ENCODE measurements around the gene CCDC92B. TPM values are rescaled to one million over a fixed set of nuclear protein-coding genes. Genes with fewer than 3 reads are reported as not detected.
A peak's percentile ranks its signal among the peaks of the same experiment; 100 is the strongest.
"Not testable (repeated sequence)": the region's sequence is repeated elsewhere in the genome, so short reads cannot be mapped to it uniquely, and the experiment has no call there.

Gene CCDC92B
- total RNA-seq (2014; rRNA removed; shearing (Covaris generic); ENCODE audit: low replicate concordance): not detected in 2 replicates

DNA sequence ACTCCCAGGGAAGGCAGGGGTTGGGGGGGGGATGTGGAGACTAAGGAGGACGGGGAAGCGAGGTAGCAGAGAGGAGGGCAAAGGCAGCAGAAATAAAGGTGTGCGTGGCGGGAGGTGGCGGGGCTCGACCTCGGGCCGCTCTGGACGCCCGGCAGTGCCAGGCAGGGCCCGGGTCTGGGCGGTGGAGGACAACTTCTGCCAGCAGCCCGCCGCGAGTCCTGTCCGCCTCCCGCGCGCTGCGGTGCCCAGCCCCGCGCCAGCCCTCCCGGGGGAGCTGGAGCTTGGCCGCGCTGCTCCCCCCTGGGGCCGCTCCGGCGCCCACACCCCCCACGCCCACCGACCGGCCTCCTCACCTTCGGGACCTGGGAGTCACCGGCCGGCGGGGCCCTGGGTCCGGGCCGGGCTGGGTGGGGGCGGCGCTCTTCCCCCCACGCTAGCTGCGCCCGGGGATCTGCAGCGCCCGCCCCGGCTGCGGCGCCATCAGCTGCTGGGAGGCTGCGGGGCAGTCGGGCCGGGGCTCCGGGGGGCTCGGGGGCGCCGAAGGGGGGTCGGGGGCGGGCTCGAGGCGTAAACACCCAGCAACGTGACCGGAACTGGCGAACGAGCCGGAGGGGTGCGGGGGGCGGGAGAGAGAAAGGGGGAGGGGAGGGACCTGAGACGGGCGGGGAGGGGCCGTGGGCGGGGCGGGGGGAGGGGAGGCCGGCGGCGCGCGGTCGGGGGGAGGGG lies at the start of gene CCDC92B:
CCDC92B (minus strand) TSS at position 595 of the 726 bp plus-strand sequence. CDS start 14,507 bp downstream, outside the sequence.
- no peaks in the 10 kb centered on the region for H3K27me3 ChIP-seq
- no peak within 1 kb of the TSS for H3K4me3 ChIP-seq
- H3K9me3 ChIP-seq: no peaks in the 10 kb centered on the region
- no peaks in the 10 kb centered on the region for H3K36me3 ChIP-seq
- no peak for DNase-seq

DNA sequence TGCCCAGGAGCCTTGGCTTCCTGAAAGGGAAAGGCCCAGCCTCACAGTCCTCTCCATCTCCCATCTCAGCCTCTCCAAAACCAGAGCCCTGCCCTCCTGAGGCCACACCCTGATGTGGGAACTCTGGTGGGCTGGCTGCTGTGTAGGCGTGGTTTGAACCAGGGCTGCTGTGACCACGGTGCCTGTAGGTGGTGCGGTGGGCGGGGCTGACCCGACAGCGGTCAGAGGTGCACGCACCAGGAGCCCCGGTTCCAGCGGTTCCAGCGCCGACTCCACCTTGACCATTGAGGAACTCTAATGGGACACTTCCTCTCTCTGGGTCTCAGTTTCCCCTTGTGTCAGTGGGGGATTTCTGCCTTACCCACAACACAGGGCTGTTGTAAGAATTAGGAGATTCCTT lies 49.2 kb upstream of the CCDC92B start:
- no peak for DNase-seq
- H3K9me3 ChIP-seq: no peaks in the 10 kb centered on the region
- H3K4me3 ChIP-seq: no peak overlapping the region
- H3K27me3 ChIP-seq: no peaks in the 10 kb centered on the region
- H3K36me3 ChIP-seq: no peaks in the 10 kb centered on the region

DNA sequence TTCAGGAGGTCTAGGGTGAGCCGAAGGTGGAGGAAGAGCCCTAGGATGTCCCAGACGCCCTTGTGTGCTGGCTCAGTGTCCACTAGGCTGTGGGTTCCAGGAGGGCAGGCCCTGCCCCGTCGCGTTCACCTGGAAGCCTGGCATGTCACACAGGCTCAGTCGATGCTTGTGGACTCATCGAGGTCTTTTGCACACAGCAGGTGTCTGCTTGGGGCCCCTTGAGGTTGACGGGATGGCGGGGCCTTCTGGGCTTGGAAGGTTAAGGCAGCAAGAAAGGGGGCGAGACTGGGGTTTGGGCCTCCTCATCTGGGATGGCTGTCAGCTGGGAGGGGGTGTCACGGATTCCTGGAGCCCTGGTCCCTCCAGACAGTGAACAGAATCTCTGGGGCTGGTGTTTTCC lies 48.7 kb upstream of the CCDC92B start:
- Histone ChIP-seq H3K4me3 (no peak overlapping the region), H3K9me3 (no peaks in the 10 kb centered on the region), H3K27me3 (no peaks in the 10 kb centered on the region), H3K36me3 (no peaks in the 10 kb centered on the region)
- DNase-seq: no peak

DNA sequence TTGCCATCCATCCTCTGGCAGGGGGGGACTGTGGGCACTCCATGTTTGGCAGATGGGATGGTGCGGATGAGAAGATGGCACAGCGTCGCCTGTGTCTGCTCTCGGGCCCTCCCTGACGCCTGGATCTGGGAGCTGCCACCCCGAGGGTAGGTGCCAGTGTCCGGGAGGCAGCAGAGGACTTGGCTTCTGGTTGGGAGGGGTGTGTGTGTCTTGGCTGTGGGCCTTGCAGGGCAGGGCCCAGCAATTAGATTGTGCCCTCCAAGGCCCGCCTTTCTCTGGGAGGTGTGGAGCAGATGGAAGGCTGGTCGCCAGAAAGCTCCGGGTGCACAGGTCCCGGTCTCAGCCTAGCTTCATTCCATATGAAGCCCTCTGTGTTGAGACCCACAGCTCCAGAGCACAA lies 48.2 kb upstream of the CCDC92B start:
- H3K9me3 ChIP-seq: no peaks in the 10 kb centered on the region
- DNase-seq: no peak
- no peak overlapping the region for H3K4me3 ChIP-seq
- no peaks in the 10 kb centered on the region for H3K36me3 ChIP-seq
- H3K27me3 ChIP-seq: no peaks in the 10 kb centered on the region

DNA sequence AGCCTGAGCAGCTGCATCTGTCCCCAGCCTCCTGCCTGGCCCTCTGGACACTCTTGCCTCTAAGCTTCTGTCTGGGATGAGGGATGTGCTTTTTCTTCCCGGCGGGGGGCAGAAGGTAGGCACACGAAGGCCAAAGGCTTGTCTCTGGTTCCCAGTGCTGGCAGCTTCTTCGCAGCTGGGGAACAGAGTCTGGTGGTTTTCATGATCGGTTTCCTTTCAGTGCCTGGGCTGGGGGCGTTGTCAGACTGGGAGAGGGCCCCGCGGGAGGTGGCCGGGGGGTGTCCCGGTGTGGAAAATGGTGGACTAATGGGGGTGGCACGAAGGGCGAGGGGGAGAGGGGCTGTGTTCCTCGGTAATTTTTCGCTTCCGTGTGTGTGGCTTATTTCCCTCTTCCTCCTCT lies 47.8 kb upstream of the CCDC92B start:
- Histone ChIP-seq H3K36me3 (no peaks in the 10 kb centered on the region), H3K27me3 (no peaks in the 10 kb centered on the region)
- no peak for DNase-seq

DNA sequence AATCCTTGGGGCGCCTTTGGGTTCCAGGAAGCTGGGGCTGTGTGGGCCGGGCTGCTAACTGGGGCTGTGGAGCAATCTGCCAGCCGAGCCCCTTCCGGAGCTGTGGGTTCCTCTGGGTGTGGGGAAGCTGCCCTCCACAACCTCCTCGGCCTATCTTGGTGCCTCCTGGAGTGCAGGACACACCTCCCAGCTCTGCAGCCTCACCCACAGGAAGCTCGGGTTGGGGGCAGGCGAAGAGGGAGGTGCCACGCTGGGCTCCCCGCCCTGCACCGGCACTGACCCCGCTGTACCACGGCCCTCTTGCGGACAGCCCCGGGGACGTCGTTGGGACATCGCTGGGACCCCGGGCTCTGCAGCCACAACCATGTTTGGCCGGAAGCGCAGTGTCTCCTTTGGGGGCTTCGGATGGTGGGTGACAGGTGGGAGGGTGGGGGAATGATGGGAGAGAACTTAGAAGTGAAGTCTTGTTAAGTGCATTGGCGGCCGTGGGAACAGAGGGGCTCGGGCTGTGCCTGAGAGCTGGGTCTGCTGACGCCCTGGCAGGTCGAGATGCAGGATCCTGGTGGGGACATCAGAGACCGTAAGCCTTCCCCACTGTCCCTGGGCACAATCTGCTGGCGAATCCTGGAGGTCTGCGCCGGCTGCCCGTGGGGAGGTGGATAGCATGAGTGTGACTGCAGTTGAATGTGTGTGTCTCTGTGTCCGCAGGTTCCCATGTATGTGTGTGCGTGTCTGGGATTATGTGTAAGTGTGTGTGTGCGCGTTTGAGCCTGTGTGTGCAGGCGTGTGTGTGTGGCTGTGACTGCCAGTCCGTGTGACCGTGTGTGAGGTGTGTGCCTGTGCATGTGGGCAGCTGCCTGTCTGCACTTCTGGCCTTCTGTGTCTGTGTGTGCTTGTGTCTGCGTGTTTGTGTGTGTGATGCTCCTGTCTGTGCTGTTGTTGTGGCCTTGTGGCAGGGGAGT lies 47.0 kb upstream of the CCDC92B start, which contains the start of gene RAP1GAP2:
RAP1GAP2 (plus strand) TSS at position 275 of the 962 bp plus-strand sequence; CDS start at position 365, 90 bp downstream.
- Histone ChIP-seq H3K36me3 (no peaks in the 10 kb centered on the region), H3K9me3 (no peaks in the 10 kb centered on the region), H3K4me3 (no peak within 1 kb of the TSS), H3K27me3 (no peaks in the 10 kb centered on the region)
- no peak for DNase-seq

More for the DNA sequence above, 47.8 kb upstream of the CCDC92B start:
- Histone ChIP-seq H3K9me3 (no peaks in the 10 kb centered on the region), H3K4me3 (no peak overlapping the region)

DNA sequence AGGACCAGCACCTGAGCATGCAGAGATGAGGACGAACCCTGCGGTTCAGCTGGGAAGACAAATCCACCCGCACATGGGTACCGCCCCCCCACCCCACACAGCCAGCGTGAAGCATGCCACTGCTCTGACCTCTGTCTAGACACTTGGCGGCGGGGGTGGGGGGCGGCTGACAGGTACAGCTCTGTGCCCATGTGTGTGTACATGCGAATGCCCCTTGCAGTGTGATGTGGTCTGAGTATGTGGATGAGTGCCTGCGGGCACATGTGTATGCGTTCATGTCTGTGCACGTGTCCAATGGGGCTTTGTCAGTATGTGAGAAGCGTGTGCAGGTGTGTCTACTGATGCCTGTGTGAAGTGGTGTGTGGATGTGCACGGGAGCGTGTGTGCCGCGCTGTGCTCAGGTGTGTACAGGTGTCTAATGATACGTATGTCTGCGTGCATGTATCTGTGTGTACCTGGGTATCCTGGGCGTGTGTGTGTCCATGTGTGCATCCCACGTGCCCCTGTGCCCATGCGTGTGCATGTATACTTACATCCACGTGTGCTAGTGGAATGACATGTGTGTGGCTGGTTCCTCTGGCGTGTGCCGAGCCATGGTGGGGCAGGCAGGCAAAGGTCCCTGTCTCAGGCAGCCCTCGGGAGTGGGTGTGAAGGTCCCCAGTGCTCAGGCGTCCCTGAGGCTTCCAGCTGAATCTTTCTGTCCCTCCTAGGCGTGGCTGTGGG lies 46.1 kb upstream of the CCDC92B start:
- no peak for DNase-seq
- Histone ChIP-seq H3K4me3 (no peak overlapping the region), H3K36me3 (no peaks in the 10 kb centered on the region), H3K27me3 (no peaks in the 10 kb centered on the region), H3K9me3 (no peaks in the 10 kb centered on the region)

DNA sequence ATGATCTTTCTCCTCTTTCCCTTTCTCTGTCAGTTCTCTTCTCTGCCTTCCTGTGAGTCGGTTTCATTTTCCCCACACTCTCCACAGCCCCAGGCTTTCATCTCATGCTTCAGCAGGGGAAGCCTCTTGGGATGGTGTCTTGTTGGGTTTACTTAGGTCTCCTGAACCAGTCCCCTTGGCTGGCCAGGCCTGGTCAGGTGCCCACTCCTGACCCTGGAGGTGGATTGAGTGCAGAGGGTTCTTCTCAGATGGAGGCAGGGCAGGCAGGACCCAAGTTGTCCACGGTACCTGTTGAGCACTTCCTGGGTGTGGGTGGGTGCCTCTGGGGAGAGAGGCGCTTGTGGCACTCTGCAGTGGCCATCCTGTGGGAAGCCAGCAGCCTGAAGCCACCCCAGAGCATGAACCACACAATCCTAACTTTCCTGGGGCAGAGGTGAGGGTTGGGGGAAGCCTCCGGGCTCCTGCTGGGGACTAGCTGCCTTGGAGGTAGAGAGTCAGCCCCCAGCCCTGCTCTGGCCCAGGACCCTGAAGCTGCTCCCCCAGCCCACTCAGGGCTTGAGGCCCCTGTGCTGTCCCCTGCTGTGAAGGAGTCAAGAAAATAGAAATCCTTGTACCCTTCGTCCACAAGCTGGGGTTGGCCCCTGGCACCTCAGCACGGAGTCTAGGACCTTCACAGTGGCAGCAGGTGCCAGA lies 44.8 kb upstream of the CCDC92B start:
- H3K4me3 ChIP-seq: no peak overlapping the region
- no peak for DNase-seq
- H3K9me3 ChIP-seq: no peaks in the 10 kb centered on the region
- H3K27me3 ChIP-seq: no peaks in the 10 kb centered on the region
- no peaks in the 10 kb centered on the region for H3K36me3 ChIP-seq

DNA sequence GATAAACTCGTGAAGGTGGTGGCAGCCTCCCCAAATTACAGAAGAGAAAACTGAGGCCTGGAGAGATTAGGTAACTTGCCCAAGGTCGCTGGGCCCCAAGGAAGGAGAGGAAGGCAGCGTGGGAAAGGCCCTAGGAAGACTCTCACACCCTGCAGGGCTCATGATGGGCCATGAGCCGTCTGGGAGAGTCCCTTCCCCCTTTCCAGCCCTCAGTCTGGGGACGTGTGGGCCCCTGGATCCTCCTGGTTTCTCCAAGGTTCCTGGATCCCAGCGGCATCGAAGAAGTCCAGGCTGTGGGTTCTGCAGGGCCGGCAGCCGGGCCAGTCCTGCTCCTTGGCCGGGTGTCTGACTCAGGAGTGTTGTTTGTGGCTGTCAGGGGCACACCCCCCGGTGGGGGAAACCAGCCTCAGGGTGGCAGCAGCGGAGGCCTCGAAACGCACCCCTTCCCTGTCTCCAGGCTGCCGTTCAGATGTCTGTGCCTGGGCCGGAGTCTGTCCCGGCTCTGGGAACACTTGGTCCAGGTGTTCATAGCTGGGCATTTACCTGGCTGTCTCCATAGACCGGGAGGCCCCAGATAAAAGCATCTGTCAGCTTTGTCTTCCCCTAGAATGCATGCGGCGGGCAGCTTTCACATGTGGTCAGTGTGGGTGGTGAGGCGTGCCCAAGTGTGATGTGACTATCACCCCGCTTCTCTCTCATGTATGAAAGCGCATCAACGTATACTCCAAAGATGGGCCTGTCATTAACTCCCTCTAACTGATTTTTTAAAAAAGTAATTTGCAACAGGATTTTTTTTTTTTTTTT lies 43.1 kb upstream of the CCDC92B start:
- no peaks in the 10 kb centered on the region for H3K36me3 ChIP-seq
- no peaks in the 10 kb centered on the region for H3K9me3 ChIP-seq
- no peak for DNase-seq
- no peaks in the 10 kb centered on the region for H3K27me3 ChIP-seq
- no peak overlapping the region for H3K4me3 ChIP-seq

DNA sequence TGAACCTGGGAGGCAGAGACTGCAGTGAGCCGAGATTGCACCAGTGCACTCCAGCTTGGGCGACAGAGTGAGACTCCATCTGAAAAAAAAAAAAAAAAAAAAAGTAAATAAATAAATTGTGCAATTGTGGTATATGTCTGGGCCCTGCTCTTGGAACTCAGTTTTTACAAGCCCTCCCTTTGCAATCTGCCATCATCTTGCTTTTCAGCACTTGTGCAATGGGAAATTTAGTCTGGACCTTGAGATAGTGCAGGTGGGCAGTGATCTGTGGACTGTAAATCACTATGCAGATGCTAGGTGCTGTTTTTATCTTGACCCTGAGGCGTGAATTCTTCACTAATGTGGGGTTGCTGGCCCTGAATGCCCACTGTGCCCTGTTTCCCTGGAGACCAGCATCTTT lies 40.2 kb upstream of the CCDC92B start:
- Histone ChIP-seq H3K4me3 (no peak overlapping the region), H3K9me3 (no peaks in the 10 kb centered on the region), H3K27me3 (no peaks in the 10 kb centered on the region), H3K36me3 (no peaks in the 10 kb centered on the region)
- no peak for DNase-seq

DNA sequence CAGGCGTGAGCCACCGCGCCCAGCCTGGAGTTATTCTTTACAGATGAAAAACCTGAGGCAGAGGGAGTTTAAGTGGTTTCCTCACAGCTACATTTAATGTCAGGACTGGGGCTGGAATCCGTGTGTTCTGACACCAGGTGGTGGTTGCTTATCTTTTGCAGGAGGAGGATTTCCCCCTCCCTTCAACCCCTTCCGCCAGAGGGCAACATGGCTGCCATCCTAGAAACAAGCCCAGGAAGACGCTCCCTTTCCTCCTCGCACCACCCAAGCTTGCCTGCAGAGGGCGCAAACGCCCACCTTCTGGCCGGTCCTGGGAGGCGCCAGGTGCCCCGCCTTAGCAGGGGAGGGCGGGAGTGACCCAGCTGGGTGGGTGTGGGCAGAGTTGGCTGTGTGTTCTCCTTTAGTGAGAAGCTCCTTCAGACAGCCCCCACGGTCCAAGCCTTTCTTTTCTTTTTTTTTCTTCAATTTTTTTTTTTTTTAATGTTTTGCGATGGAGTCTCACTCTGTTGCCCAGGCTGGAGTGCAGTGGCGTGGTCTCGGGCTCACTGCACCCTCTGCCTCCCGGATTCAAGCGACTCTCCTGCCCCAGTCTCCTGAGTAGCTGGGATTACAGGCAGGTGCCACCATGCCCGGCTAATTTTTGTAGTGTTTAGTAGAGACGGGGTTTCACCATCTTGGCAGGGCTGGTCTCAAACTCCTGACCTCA lies 36.9 kb upstream of the CCDC92B start:
- Histone ChIP-seq H3K4me3 (no peak overlapping the region), H3K9me3 (no peaks in the 10 kb centered on the region), H3K27me3 (no peaks in the 10 kb centered on the region), H3K36me3 (no peaks in the 10 kb centered on the region)
- peak; percentile 81 for DNase-seq

DNA sequence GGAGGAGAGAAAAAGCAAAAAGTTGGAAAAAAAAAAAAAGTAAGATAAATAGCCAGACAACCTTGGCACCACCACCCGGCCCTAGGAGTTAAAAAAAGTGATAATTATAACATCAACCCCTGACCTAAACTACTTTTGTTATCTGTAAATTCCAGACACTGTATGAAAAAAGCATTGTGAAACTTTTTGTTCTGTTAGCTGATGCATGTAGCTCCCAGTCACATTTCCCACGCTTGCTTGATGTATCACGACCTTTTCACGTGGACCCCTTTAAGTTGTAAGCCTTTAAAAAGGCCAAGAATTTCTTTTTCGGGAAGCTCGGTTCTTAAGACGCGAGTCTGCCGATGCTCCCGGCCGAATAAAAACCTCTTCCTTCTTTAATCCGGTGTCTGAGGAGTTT lies 35.9 kb upstream of the CCDC92B start:
- H3K4me3 ChIP-seq, H3K9me3 ChIP-seq, H3K27me3 ChIP-seq, DNase-seq, H3K36me3 ChIP-seq: not testable (repeated sequence)

DNA sequence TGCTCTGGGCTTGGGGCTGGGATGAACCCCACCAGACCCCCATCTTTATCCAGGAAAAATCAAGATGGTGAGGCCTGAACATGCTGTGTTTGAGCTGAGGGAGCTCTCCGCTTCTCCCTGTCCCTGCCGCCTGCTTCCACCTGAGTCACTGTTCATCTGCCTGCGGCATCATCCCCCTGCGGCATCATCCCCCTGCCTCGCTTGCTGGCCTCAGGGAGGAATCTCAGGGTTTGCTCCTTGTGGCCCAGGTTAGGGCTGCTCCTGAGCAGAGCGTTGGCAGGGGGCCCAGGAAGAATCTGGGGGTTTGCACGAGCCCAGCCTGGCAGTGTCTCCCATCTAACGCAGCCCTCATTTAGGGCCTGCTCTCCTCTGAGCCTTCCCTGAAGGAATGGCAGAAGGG lies 35.4 kb upstream of the CCDC92B start:
- Histone ChIP-seq H3K27me3 (no peaks in the 10 kb centered on the region), H3K4me3 (no peak overlapping the region), H3K9me3 (no peaks in the 10 kb centered on the region), H3K36me3 (no peaks in the 10 kb centered on the region)
- no peak for DNase-seq

DNA sequence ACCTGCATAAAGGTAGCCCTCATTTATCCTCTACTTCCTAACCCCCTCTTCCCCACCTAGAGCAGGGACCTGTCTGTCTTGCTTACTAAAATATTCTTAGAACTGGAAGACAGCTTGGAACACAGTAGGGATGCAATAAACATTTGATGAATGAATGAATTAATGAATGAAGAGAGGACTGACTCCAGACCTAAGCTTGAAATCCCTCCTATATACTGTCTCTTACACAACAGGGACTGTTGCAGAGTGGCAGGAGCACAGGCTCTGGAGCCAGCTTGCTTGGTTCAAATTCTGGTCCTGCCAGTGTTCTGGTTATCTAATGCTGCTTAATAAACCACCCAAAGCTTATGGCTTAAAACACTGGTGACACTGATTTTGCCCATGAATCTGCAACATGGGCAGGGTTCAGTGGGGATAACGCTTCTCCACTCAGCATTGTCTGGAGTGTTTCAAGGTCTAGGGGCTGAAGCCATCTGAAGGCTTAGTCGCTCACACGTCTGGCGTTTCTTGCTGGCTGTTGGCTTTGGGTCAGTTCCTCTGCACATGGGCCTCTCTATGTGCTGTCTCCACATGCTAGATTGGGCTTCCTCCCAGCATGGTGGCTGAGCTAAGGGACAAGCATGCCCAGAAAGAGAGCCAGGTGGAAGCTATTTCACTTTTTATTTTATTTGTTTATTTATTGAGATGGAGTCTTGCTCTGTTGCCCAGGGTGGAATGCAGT lies 34.0 kb upstream of the CCDC92B start:
- DNase-seq: no peak
- Histone ChIP-seq H3K9me3 (no peaks in the 10 kb centered on the region), H3K4me3 (no peak overlapping the region), H3K36me3 (no peaks in the 10 kb centered on the region), H3K27me3 (no peaks in the 10 kb centered on the region)
